ENCODE results near the gene DNAJC16.
"Not testable (repeated sequence)": the region's sequence is repeated elsewhere in the genome, so short reads cannot be mapped to it uniquely, and the experiment has no call there.

DNAJC16 gene

DNA sequence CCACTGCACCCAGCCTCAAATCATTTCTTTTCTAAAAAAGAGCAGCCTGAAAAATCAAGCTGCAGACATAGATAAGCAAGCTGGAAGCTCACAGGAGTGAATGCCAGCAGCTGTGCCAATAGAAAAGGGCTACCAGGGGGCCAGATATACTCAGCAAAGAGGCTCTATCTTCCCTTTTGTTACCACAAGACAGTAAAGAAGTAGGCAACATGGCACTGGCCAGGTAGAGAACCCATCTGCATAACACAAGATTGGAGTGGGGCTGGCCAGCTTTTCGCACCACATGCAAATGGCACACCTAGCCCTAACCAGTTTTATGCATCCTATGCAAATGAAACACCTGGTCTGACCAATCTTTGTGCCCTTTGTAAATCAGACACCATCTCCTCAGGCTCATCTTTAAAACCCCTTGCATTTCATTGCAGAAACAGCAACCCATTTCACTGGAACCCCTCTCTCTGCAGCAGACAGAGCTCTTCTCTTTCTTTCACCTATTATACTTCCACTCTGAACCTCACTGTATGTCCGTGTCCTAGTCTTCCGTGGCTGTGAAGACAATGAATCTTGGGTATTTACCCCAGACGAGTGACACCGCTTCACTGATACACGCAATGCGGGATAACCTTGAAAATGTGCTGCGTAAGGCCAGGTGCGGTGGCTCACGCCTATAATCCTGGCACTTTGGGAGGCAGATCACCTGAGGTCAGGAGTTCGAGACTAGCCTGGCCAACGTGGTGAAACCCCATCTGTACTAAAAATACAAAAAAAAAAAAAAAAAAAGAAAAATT, 17.8 kb upstream of the DNAJC16 start:
- DNase-seq: no peak

GRCh38 chr1:15509586-15509985, 17.1 kb upstream of the DNAJC16 start:
- DNase-seq: no peak

GRCh38 chr1:15510611-15511405, 15.8 kb upstream of the DNAJC16 start:
- DNase-seq: no peak

GRCh38 chr1:15513192-15513591, 13.5 kb upstream of the DNAJC16 start:
- DNase-seq: no peak

DNA sequence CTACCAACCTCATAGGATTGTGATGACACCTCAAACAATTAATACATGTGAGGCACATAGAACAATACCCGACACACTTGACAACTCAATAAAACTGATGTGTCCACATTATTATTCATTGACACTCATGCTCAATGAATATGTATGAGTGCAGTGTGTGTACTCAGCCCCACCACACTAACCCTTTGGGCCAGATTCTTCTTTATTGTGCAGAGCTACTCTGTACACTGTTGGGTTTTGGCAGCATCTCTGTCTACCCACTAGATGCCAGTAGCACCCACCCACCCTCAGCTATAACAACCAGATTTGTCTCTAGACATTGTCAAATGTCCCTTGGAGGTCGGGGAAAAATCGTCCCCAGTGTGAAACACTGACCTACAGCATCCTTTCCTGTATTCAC, 12.7 kb upstream of the DNAJC16 start:
- DNase-seq: no peak

DNA sequence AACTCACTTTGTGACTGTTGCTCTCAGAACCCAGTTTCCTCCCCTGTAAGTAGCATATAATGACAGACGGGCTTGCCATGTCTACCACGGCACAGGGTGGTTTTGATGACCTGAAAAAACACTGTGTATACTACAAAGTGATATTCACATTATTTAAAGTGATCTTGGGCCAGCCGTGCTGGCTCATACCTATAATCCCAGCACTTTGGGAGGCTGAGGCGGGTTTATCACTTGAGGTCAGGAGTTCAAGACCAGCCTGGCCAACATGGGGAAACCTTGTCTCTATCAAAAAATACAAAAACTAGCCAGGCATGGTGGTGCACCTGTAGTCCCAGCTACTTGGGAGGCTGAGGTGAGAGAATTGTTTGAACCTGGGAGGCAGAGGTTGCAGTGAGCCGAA, 12.1 kb upstream of the DNAJC16 start:
- not testable (repeated sequence) for DNase-seq

- no peak for DNase-seq
Observed at GRCh38 chr1:15515022-15515663, 11.5 kb upstream of the DNAJC16 start.

DNA sequence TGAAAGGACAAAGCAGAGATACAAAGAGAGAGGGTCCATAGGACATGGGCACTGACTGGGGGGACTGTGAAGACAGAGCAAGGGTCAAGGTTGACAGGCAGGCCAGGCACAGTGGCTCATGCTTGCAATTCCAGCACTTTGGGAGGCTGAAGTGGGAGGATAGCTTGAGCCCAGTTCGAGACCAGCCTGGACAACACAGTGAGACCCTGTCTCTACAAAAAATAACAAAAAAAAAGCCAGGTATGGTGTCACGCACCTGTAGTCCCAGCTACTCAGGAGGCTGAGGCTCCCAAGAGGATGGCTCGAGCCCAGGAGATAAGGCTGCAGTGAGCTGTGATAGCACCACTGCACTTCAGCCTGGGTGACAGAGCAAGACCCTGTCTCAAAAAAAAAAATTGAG, 7.0 kb upstream of the DNAJC16 start:
- DNase-seq: no peak

DNA sequence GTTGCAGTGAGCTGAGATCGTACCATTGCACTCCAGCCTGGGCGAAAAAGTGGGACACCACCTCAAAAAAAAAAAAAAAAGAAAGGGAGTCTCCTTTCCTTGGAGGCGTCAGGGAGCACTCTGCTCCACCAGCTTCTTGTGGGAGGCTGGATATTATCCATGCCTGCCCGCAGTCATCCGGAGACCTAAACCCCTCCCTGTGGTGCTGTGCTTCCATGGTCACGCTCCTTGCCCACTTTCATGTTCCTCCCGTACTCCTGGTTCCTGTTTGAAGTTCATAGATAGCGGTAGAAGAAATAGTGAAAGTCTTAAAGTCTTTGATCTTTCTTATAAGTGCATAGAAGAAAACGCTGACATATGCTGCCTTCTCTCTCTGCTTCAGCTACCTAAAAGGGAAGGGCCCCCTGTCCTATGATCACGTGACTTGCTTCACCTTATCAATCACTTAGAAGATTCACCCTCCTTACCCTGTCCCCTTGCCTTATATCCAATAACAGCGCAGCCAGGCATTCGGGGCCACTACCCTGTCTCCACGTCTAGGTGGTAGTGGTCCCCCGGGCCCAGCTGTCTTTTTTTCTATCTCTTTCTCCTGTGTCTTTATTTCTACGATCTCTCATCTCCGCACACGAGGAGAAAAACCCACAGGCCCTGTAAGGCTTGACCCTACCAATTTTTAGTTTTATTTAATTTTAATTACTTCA, 5.3 kb upstream of the DNAJC16 start:
- DNase-seq: not testable (repeated sequence)

DNA sequence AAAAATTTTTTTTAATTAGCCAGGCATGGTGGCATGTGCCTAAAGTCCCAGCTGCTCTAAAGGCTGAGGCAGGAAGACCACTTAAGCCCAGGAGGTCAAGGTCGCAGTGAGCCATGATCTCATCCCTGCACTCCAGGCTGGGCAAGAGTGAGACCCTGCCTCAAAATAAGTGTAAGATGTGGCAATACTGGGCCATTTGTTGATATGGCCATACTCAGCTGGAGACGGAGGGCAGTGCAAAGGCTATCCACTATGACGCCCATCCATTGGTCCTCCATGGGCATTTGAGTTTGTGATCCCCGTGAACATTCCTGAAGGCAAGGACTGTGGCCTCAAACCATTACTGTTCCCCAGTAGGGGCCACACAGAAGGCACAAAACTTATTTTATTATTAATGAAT, 4.1 kb upstream of the DNAJC16 start:
- no peak for DNase-seq

DNA sequence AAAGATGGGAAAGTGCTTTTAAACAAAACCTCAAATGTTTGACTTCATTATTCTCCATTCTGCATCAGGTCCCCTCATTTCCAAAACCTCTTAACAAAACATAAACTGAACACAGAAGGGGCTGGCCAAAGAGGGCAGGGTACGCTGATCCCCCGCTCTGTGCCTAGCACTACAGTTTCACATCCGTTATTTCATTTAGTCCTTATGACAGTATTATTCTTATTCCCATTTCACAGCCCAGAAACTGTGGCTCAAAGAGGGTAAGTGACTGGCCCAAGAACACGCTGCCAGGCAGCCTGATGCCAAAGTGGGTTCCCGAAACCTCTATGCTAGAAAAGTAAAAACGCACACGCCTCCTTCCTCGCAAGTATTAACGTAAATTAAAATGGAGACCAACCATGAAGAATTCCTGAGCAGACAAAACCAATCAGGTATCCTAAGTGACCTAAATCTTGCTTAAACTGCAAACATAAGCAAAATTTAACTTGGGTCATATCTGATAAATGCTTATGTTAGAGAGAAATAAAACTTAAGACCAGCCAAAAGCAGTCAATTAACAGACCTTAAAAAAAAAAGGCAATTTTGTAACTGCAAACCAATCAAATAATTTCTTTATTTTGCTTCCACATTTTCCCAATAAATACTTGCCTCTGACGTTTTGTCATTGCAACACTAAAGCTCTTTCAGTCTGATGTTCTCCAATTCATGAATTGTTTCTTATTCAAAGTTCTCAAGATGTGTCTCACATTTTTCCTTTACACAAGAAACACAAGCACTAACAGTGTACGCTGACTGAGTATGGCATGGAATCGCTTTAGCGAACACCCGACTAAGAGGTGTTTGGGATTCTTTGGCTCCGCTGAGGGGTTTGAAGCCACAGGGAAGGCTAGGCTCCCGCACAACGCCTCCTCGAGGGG, 3.3 kb upstream of the DNAJC16 start:
- DNase-seq: no peak

DNA sequence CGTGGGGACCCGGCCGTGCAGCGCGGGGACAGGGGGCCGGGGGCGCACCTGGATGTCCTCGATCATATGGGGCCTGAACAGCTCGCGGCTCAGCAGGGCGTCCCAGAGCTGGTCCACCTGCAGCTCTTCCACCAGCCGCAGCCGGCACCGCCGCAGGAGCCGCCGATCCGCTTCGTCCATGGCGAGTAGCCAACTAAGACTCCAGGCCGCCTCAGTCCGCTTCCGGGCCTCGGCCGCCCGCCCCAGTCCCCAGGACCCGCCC, 2.7 kb upstream of the DNAJC16 start, which contains the start of gene CASP9:
CASP9 (minus strand) TSS at position 195 of the 262 bp plus-strand sequence; CDS start at position 180, 15 bp downstream.
- no peak for DNase-seq

GRCh38 chr1:15524283-15525049, 2.2 kb upstream of the DNAJC16 start:
- DNase-seq: peak; percentile 99

DNA sequence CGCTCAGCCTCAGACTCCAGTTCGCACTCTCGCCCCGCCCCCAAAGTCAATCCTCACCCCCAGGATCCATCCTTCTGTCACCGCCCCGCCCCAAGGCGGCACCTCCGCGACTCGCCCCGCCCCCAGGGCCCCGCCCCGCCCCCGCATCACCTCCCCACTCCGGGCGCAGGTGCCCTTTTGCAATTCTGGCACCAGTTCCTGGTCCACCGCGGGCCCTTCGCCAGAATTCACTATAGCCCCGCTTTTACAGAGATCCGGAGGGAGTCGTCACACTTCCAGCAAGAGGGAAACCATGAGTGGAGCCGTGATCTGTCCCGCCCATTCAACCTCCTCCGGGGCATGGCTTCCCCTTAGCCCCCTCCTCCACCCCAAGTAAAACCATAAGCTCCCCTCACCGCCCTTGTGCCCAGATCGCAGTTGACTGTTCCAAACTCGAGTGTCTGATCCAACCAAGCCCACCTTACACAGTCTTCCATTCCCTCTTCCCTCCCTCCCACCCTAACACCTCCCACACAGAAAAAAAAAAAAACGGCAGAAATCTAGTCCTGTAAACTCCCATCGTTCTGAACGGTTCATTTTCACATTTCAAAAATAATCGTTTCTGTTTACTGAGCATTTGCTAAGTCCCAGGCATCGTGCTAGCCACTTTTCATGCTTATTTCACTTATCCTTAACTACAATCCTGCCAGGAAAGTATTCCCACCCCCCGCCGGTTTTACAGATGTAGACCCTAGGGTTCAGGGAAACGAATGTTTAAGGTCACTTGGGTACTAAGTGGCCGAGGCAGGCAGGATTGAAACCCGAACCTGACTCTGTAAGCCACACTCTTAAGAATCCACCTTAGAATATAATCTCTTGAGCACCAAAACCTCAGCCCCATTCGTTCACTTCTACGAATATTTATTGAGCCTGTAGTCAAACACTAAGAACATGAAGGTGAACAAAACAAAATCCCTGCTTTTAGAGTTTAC, 1.3 kb upstream of the DNAJC16 start:
- peak; percentile 49 for DNase-seq

DNA sequence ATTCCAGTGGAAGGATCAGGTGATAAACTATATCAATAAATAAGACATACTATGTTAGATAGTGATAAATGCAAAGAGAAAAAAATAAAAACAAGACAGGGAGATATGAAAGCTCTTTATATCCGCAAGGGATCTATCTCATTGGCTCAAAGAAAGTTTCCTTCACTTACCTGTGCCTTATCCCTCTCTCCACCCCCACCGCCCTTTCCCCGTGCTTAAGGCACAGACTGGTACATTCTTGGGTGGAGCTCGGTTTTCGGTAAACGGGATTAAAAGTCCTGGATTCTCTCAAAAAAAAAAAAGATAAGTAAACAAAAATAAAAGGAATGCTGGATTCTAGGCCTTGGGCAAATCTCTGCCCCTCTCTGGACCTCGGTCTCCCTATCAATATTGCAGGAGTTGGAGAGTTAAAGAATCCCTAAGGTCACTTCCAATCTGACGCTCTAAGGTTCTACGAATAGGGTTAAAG, 593 bp upstream of the DNAJC16 start:
- no peak for DNase-seq

GRCh38 chr1:15531003-15531402, 4.4 kb downstream of the DNAJC16 start:
- no peak for DNase-seq

DNA sequence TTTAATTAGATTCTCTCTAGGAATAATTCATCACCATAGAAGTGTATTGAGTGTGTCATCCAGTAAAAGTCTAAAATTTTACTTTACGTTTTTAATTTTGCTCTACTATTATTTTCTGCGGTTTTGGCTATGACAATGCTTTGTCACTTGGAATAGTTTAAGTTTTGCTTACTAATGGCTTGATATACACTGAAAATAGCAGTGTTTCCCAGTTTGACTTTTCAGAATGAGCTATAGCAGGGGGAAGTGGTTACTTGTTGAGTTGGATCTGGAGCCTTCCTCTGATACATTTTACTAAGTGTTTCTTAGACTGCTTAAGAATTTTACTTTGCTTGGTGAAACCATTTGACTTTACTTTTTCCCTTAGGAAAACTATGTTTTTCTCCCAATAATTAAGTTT, 5.0 kb downstream of the DNAJC16 start:
- no peak for DNase-seq

DNA sequence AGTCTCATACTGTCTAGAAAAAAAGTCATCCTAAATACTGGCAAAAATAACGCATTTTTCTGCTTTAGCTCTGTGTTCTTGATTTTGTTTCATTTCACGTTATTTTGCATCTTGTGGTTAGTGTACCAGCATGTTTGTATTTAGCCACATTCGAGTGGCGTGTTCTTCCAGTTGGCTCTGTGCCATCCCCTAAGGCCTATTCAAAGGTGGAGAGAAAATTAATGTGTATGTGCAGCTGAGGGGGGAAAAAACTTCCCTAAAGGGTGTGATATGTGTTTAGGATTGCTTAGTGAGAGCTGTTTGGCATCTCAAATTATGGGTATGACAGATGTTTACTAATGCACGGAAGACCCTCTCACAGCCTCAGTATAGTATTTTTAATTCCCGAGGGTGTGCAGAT, 12.1 kb downstream of the DNAJC16 start:
- DNase-seq: no peak

- DNase-seq: no peak
Observed at GRCh38 chr1:15540186-15540585, 13.5 kb downstream of the DNAJC16 start.

GRCh38 chr1:15541231-15541792, 14.7 kb downstream of the DNAJC16 start:
- DNase-seq: no peak
